ENCODE measurements around the gene PKP2.

PKP2 gene

GRCh38 chr12:32755051-32755653 is 141.4 kb downstream of the PKP2 start:
- peak; percentile 25 to 37 for DNase-seq (ENCODE audit: low read depth in 2 of 2)

- no peak for DNase-seq (ENCODE audit: low read depth in 2 of 2)
Measured at GRCh38 chr12:32754111-32754510, 142.5 kb downstream of the PKP2 start.

- DNase-seq (ENCODE audit: low read depth in 2 of 2): no peak
Measured at GRCh38 chr12:32753605-32754004, 143.0 kb downstream of the PKP2 start.

- no peak for DNase-seq (ENCODE audit: low read depth in 2 of 2)
Measured at GRCh38 chr12:32743264-32743663, 153.3 kb downstream of the PKP2 start.

GRCh38 chr12:32742133-32742532 is 154.4 kb downstream of the PKP2 start:
- DNase-seq (ENCODE audit: low read depth in 2 of 2): no peak
